T1000 (cell line): ENCODE results near the gene ASAP2.

ENCODE experiments used
- DNase-seq: peaks from one replicate; lab custom pipeline; 2025; ENCODE audit warnings: mixed read lengths; lab: John Stamatoyannopoulos, UW

The ASAP2 gene

GRCh38 chr2:9325428-9325827 lies 118.8 kb downstream of the ASAP2 start:
- DNase-seq = no peak

GRCh38 chr2:9326975-9327374 lies 120.4 kb downstream of the ASAP2 start:
- DNase-seq = no peak

GRCh38 chr2:9327873-9328352 lies 121.3 kb downstream of the ASAP2 start:
- no peak for DNase-seq

- DNase-seq = no peak
These were observed 122.3 kb downstream of the ASAP2 start for GRCh38 chr2:9328931-9329330.

DNA sequence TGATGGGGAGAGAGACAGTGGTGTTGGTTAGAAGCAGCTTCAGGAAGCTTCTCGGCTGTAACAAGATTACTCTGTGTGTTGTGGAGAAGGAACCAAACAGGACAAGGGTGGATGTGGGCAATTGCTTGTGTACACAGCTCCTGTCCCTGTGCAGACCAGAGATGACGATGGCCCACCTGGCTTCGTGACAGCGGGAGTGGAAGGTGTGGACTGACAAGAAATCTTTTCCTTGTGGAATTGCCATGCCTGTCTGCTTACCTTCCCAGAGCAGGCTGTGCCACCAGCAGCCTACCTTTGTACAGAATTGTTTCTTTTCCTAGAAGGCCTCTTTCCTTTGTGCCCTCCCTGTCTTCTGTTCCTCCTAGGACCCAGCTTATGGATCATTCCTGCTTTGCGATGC lies 122.9 kb downstream of the ASAP2 start:
- no peak for DNase-seq

DNA sequence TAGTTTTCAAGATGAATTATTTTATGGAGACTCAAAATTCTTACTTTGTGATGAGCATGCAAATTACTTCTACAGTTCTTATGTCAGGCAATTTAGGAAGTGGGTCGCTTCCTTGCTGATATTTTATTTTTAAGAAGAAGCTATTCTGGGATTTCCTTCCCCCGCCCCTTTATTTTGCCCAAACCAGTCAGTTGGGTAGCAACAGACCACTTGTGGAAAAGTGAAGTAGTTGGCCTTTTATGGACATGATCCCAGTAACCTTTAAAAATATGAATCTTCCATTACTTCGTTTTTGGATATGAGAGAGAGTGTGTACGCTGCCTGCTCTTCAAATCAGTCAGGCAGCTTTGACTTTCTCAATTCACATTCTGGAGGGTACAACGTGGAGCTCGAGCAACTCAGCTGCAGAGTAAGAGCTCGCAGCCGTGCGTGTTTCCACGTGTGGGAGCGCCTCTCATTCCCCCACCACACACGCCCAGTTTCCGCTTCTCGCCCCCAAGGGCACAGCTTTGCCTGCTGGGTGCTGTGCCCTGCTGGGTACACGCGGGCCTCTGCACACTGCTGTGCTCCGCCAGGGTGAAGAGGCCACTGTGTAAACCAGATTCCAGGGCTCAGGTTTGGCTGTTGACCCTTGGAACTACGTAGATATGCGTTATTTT lies 124.1 kb downstream of the ASAP2 start:
- DNase-seq = no peak

DNA sequence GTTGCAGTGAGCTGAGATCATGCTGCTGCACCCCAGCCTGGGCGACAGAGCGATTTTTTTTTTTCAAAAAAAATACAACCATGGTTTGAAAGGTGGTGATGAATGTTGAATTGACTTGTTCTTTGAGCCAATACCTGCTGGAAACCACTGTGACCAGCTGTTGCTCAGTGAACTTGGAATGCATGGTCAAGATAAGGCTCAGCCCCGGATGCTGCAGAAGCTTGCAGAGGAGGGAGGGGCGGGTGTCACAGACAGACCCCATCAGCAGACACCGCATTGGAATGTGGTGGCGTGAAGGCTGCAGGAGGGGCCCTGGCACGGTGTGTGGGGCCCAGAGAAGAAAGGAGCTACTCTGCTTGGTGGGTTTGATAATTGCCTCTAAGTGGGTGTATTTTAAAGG lies 125.1 kb downstream of the ASAP2 start:
- DNase-seq = no peak

- no peak for DNase-seq
These were observed 125.7 kb downstream of the ASAP2 start for GRCh38 chr2:9332136-9332852.

DNA sequence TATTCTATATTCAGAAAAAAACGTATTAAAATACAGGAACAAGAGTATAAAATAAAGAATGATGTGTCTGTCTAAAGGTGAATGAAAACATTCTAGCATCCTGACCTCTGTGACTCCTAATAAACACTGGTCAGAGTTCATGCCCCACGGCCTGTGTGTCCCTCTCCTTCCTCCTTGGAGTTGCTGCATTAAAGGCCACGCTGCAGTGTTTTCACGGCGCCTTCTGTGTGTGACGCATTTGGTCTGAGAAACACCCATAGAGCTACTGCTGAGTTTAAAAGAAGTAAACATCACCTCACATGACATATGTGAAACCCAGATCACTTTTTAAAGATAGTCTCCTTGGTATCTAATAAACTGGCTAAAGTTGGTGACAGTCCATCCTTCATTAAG lies 126.2 kb downstream of the ASAP2 start:
- no peak for DNase-seq

DNA sequence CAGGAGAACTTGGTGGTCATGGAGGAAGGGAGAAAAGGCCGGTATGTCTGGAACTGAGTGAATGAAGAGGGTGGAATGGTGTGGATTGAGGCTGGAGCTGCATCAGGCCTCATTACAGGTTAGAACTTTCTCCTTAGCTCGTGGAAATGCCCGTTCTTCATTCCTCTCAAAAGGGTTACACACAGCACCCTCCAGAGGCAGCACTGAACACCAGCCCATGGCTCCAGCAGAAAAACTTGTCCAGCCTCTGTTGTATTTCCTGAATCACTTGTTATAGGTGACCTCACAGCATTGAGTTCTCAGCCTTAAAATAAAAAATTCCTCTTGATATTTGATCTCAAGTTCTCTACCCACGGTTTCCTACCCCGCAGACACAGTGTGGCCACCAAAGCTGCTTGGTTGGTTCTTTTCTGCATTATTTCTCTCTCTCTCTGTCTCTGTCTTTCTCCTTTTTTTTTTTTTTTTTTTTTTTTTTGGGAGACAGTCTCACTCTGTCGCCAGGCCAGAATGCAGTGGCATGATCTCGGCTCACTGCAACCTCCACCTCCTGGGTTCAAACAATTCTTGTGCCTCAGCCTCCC lies 127.1 kb downstream of the ASAP2 start:
- DNase-seq = peak; percentile 11

GRCh38 chr2:9334761-9335160 lies 128.1 kb downstream of the ASAP2 start:
- DNase-seq = no peak

DNA sequence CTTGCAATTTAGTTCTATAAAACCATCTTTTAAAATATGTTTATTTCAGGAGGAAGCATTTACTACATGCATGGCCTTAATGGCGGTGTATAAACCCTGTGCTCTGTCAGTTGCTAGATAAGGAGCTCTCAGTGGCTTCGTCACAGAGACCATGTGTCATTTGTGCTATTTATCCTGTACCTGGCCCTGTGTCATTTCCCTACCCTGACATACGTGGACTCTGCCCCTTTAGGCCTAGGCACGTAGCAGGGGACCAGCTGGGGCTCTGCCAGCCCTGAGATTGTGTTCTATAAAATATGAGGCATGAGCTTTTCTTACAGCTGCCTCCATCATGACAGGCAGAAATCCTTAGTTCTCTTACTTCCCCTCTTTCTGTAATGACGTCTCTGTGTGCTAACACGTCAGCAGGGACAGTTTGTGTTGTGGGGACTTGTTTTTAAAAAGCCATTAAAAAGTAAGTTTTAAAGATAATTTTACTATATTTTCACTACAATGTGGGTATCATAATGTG lies 128.8 kb downstream of the ASAP2 start:
- no peak for DNase-seq

DNA sequence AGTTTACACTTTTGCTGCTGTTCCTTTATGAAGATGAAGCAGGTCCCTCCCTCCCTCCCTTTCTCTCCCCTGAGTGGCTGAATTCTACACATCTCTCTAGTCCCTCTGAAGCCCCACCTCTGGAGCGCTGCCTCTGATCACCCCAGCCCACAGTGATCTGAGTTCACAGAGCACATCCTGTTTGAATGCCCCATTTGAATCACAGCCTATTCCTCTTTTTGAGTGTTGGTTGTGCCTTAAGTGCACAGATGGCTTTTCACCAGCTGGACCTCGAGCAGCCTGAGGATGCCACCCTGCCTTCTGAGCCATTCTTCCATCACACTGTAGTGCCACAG lies 129.6 kb downstream of the ASAP2 start:
- no peak for DNase-seq

DNA sequence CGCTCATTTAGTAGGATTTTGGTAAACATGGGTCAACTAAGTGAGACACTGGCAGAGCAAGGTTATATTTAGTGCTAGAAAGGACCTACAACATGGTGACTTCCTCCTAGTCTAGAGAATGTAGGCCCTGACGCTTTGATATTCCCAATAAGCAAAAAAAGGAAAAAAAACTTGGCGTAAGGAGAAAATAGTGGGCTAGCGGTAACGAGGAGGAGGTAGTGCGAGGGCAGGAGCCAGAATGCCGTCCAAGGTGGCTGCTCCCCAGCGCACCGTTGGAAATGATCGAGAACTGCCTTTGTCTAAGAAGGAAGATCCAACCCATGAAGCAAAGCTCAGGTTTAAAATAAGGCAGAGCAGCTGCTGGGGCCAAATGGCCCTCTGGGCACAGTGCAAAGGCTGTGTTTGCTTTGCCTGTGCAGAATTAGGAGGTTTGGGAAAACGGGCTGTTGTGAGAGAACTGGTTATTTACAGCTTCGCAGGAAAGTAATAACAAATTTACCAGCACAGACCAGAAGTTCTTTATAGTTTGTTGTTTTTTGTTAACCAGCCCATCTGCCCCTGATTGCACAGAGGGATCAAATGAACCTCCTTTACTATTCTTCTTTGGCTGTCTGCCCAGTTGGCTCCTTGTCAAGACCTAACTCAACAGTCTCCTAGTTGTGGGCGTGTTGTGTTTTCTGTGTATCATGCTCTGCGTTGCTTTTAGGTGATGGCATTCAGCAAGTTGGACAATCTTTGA lies 130.1 kb downstream of the ASAP2 start:
- DNase-seq = peak; percentile 68

DNA sequence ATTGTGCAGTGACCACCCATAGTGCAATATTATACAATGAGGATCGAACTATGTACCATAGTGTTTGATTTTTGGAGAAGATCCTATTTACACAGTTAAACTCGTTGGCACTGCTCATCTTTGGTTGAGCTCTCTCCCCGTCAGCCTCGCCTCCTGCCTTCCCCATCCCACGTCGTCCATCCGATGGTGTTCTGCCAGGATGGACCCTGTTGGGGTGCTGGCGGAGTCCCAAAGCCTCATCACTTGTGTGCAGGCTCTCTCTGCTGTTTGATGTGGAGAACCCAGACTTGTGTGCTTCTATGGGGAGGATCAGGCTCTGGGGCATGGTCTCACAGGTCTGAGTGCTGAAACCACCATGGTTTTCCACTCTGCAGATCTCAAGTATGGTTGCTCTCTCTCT lies 131.3 kb downstream of the ASAP2 start:
- DNase-seq = no peak

GRCh38 chr2:9341337-9341887 lies 134.8 kb downstream of the ASAP2 start:
- no peak for DNase-seq

- no peak for DNase-seq
These were observed 136.0 kb downstream of the ASAP2 start for GRCh38 chr2:9342659-9343058.

- DNase-seq = no peak
These were observed 136.9 kb downstream of the ASAP2 start for GRCh38 chr2:9343524-9343923.

GRCh38 chr2:9344434-9344833 lies 137.8 kb downstream of the ASAP2 start:
- no peak for DNase-seq

DNA sequence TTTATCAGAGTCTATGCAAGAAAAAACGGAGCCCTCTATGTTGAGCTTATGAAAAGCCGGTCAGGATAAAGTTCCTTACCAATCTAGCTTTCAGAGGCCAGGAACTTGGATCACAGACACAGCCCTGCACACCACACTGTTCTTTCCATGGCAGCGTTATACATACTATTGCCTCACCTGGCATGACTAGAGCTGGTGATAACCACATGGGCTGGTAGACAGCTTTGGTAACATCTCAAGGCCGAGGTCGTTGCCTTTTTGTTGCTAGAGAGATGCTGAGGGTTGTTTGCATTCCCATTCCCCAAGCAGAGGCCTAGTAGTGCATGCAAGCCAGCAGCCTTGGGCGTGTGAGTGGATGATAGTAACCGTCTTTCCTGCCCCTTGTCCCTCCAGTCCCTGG lies 138.7 kb downstream of the ASAP2 start:
- DNase-seq = no peak

GRCh38 chr2:9345997-9346396 lies 139.4 kb downstream of the ASAP2 start:
- DNase-seq = no peak

- DNase-seq = no peak
These were observed 140.3 kb downstream of the ASAP2 start for GRCh38 chr2:9346885-9347284.
